GM19372 (cell line): Measurements from ENCODE around the gene EHD3.

Experiments
- ATAC-seq: cut with Tn5 transposase; IDR thresholded peaks from one replicate; pipeline ENCODE4 v1.9.1; 2021; ENCODE audit warnings: mild to moderate bottlenecking, low read depth, moderate library complexity; ENCODE audit not compliant: unreplicated experiment

EHD3 gene

GRCh38 chr2:31234683-31235503 is 941 bp downstream of the EHD3 start:
- ATAC-seq, result no peak

- ATAC-seq, result no peak
Observed at GRCh38 chr2:31235504-31235902, 1.6 kb downstream of the EHD3 start.

GRCh38 chr2:31236433-31237205 is 2.7 kb downstream of the EHD3 start:
- ATAC-seq, result no peak

GRCh38 chr2:31237348-31238017 is 3.5 kb downstream of the EHD3 start:
- no peak for ATAC-seq

GRCh38 chr2:31238126-31238905 is 4.4 kb downstream of the EHD3 start:
- no peak for ATAC-seq

- ATAC-seq, result no peak
Observed at GRCh38 chr2:31238906-31239592, 5.1 kb downstream of the EHD3 start.

GRCh38 chr2:31239593-31240177 is 5.7 kb downstream of the EHD3 start:
- ATAC-seq, result no peak

GRCh38 chr2:31240381-31241365 is 6.7 kb downstream of the EHD3 start:
- no peak for ATAC-seq

- ATAC-seq, result no peak
Observed at GRCh38 chr2:31241625-31242270, 7.8 kb downstream of the EHD3 start.

GRCh38 chr2:31243053-31243452 is 9.1 kb downstream of the EHD3 start:
- no peak for ATAC-seq

GRCh38 chr2:31244101-31244500 is 10.1 kb downstream of the EHD3 start:
- ATAC-seq, result no peak

GRCh38 chr2:31246184-31246852 is 12.4 kb downstream of the EHD3 start:
- ATAC-seq, result no peak

- ATAC-seq, result no peak
Observed at GRCh38 chr2:31247711-31248110, 13.8 kb downstream of the EHD3 start.

GRCh38 chr2:31248139-31248538 is 14.2 kb downstream of the EHD3 start:
- no peak for ATAC-seq

- no peak for ATAC-seq
Observed at GRCh38 chr2:31249009-31249690, 15.2 kb downstream of the EHD3 start.

- no peak for ATAC-seq
Observed at GRCh38 chr2:31251018-31251417, 17.1 kb downstream of the EHD3 start.

- ATAC-seq, result no peak
Observed at GRCh38 chr2:31251851-31252250, 17.9 kb downstream of the EHD3 start.
